Astrocyte of the spinal cord (primary cell): ENCODE measurements around the gene HM13.
A peak's percentile ranks its signal among the peaks of the same experiment; 100 is the strongest.

Experiments
- DNase-seq: peaks from one replicate; pipeline ENCODE4 v3.0.0; 2011; ENCODE audit warnings: low read depth, low spot score
- H3K4me3 ChIP-seq: 2 replicates; pipeline ENCODE4 v1.5.1; 2011; ENCODE audit warnings: low read depth, mild to moderate bottlenecking, low read length, moderate library complexity
- CTCF ChIP-seq: IDR thresholded peaks from 2 replicates; pipeline ENCODE4 v1.5.1; 2012; ENCODE audit warnings: low read depth, mild to moderate bottlenecking, low read length, inconsistent platforms
- in situ Hi-C: cut with HindIII; loops from 2 replicates; pipeline ENCODE4 v1.10.0; 2017; ENCODE audit warnings: low sequenced_read_pairs

The HM13 gene

GRCh38 chr20:31475472-31476293 lies 38.6 kb upstream of the HM13 start:
- in situ Hi-C loops = no loop called here
- TF ChIP-seq CTCF = no peak
- DNase-seq = no peak
- H3K4me3 ChIP-seq = no peak overlapping the region

- H3K4me3 ChIP-seq = no peak overlapping the region
- in situ Hi-C loops = no loop called here
- no peak for DNase-seq
- no peak for TF ChIP-seq CTCF
These were observed 38.0 kb upstream of the HM13 start for GRCh38 chr20:31476294-31476585.

- H3K4me3 ChIP-seq = no peak overlapping the region
- in situ Hi-C loops = no loop called here
- DNase-seq = no peak
- no peak for TF ChIP-seq CTCF
These were observed 37.5 kb upstream of the HM13 start for GRCh38 chr20:31476643-31477215.

GRCh38 chr20:31484001-31484400 lies 30.2 kb upstream of the HM13 start:
- in situ Hi-C loops = no loop called here
- no peak overlapping the region for H3K4me3 ChIP-seq
- no peak for DNase-seq
- no peak for TF ChIP-seq CTCF

GRCh38 chr20:31485450-31486339 lies 28.5 kb upstream of the HM13 start:
- in situ Hi-C loops = no loop called here
- DNase-seq = peak; percentile 37
- no peak for TF ChIP-seq CTCF
- no peak overlapping the region for H3K4me3 ChIP-seq

- H3K4me3 ChIP-seq = no peak overlapping the region
- in situ Hi-C loops = no loop called here
- no peak for DNase-seq
- no peak for TF ChIP-seq CTCF
These were observed 26.1 kb upstream of the HM13 start for GRCh38 chr20:31488115-31488514.
